OCI-LY1 (cell line): ENCODE data around the gene IFNLR1.

Experiments used
- H2AFZ ChIP-seq: fragments of 200-600 bp; sonication (generic), shearing (Covaris generic); 2 replicates; pipeline ENCODE4 v1.6.0; 2014; ENCODE audit warnings: antibody characterized with exemption, mild to moderate bottlenecking, low read length
- H3F3A ChIP-seq: fragments of 200-600 bp; sonication (generic), shearing (Covaris generic); 2 replicates; pipeline ENCODE4 v1.6.0; 2014; ENCODE audit warnings: mild to moderate bottlenecking, antibody characterized with exemption, low read length, moderate library complexity; ENCODE audit not compliant: insufficient read depth
- H3K27ac ChIP-seq: fragments of 200-600 bp; sonication (generic); 2 replicates; pipeline ENCODE4 v1.5.1; 2014; ENCODE audit warnings: low read length, mixed run types, mild to moderate bottlenecking, low read depth; ENCODE audit not compliant: poor library complexity, severe bottlenecking
- H3K27me3 ChIP-seq: fragments of 200-600 bp; sonication (generic); 2 replicates; pipeline ENCODE4 v1.6.0; 2014; ENCODE audit warnings: antibody characterized with exemption, mild to moderate bottlenecking, low read length, moderate library complexity; ENCODE audit not compliant: insufficient read depth
- H3K36me3 ChIP-seq: fragments of 200-600 bp; sonication (generic); 2 replicates; pipeline ENCODE4 v1.6.1; 2014; ENCODE audit warnings: mild to moderate bottlenecking, antibody characterized with exemption, low read length, moderate library complexity, mixed read lengths; ENCODE audit not compliant: insufficient read depth
- H3K4me1 ChIP-seq: fragments of 200-600 bp; sonication (generic); 2 replicates; pipeline ENCODE4 v1.5.1; 2014; ENCODE audit warnings: mild to moderate bottlenecking, low read length, moderate library complexity; ENCODE audit not compliant: insufficient read depth, severe bottlenecking
- H3K4me2 ChIP-seq: fragments of 200-600 bp; sonication (generic), shearing (Covaris generic); 2 replicates; pipeline ENCODE4 v1.6.1; 2014; ENCODE audit warnings: low read length
- H3K4me3 ChIP-seq: fragments of 200-600 bp; sonication (generic); 2 replicates; pipeline ENCODE4 v1.5.1; 2014; ENCODE audit warnings: low read length, low read depth, mild to moderate bottlenecking, mixed read lengths; ENCODE audit not compliant: poor library complexity, severe bottlenecking
- H3K79me2 ChIP-seq: fragments of 200-600 bp; shearing (Covaris generic); 2 replicates; pipeline ENCODE4 v1.6.1; 2016; ENCODE audit warnings: mixed run types, low read length, mixed read lengths; ENCODE audit not compliant: insufficient read depth
- H3K9ac ChIP-seq: fragments of 200-600 bp; sonication (generic), shearing (Covaris generic); 2 replicates; pipeline ENCODE4 v1.6.1; 2014; ENCODE audit warnings: mild to moderate bottlenecking, low read length, mixed read lengths
- H3K9me2 ChIP-seq: fragments of 200-600 bp; sonication (generic), shearing (Covaris generic); 2 replicates; pipeline ENCODE4 v1.6.1; 2014; ENCODE audit warnings: low read depth, mild to moderate bottlenecking, low read length, mixed read lengths
- H3K9me3 ChIP-seq: fragments of 200-600 bp; shearing (Covaris generic); 2 replicates; pipeline ENCODE4 v1.6.1; 2014; ENCODE audit warnings: low read length, mixed read lengths
- H4K20me1 ChIP-seq: fragments of 200-600 bp; sonication (generic), shearing (Covaris generic); 2 replicates; pipeline ENCODE4 v1.6.0; 2016; ENCODE audit warnings: mild to moderate bottlenecking, low read length; ENCODE audit not compliant: insufficient read depth
- EZH2 ChIP-seq: fragments of 200-600 bp; sonication (generic), shearing (Covaris generic); IDR thresholded peaks from 2 replicates; pipeline ENCODE4 v1.8.0; 2017; ENCODE audit warnings: borderline replicate concordance, mixed run types, mild to moderate bottlenecking, antibody characterized with exemption, low read length, moderate library complexity, mixed read lengths
- TF ChIP-seq, protein P1 (sequence below): fragments of 200-600 bp; sonication (generic), shearing (Covaris generic); IDR thresholded peaks from 2 replicates; pipeline ENCODE4 v1.5.1; 2017; ENCODE audit warnings: mild to moderate bottlenecking, antibody characterized with exemption, low read length, moderate library complexity, mixed read lengths

Gene IFNLR1

GRCh38 chr1:24111262-24111995 lies 75.7 kb downstream of the IFNLR1 start:
- Histone ChIP-seq H3F3A (no peaks in the 10 kb centered on the region), H3K4me3 (no peak overlapping the region), H3K4me2 (no peak overlapping the region), H3K27me3 (peaks cover 12% of the 10 kb centered on the region; the same call in 1 of the 2 replicates), H3K9me3 (no peaks in the 10 kb centered on the region), H3K79me2 (no peaks in the 10 kb centered on the region), H3K27ac (no peak overlapping the region), H2AFZ (no peak overlapping the region), H3K9me2 (no peaks in the 10 kb centered on the region), H3K9ac (no peak overlapping the region), H3K4me1 (no peaks in the 10 kb centered on the region), H3K36me3 (no peaks in the 10 kb centered on the region), H4K20me1 (no peaks in the 10 kb centered on the region)
- TF ChIP-seq, protein P1, sequence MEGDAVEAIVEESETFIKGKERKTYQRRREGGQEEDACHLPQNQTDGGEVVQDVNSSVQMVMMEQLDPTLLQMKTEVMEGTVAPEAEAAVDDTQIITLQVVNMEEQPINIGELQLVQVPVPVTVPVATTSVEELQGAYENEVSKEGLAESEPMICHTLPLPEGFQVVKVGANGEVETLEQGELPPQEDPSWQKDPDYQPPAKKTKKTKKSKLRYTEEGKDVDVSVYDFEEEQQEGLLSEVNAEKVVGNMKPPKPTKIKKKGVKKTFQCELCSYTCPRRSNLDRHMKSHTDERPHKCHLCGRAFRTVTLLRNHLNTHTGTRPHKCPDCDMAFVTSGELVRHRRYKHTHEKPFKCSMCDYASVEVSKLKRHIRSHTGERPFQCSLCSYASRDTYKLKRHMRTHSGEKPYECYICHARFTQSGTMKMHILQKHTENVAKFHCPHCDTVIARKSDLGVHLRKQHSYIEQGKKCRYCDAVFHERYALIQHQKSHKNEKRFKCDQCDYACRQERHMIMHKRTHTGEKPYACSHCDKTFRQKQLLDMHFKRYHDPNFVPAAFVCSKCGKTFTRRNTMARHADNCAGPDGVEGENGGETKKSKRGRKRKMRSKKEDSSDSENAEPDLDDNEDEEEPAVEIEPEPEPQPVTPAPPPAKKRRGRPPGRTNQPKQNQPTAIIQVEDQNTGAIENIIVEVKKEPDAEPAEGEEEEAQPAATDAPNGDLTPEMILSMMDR, result no peak
- TF ChIP-seq EZH2, result no peak

DNA sequence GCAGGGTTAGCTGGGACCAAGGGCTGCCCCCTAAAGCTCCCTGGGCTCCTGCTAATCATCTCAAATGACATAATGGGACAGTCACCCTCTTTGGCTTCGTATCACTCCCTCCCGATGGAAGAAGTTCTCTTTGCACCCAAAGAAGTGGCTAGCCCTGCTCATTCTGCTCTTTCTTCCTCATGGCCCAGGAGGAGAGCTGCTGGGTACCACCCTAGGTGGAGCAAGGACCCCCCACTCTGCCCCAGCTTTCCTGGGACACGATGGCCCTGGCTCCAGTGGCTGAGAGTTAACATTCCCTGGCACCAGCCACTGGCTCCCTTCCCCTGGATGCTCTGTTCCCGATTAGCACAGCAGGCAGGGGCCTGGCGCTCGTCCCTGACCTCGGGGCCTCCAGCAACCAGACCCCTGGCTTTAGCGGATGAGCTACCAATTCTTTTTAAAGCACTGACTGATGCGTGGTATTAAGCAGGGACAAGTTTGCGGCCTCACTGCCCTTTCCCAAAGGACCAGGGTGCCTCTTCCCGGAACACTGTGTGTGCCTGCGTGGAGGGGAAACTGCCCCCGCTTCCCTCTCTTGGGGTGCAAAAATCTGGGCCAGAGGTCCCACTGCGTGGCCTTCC lies 76.3 kb downstream of the IFNLR1 start:
- no peaks in the 10 kb centered on the region for H4K20me1 ChIP-seq
- H3K9me2 ChIP-seq, result no peaks in the 10 kb centered on the region
- H3K36me3 ChIP-seq, result no peaks in the 10 kb centered on the region
- TF ChIP-seq, protein P1, result no peak
- TF ChIP-seq EZH2, result no peak
- no peak overlapping the region for H3K4me3 ChIP-seq
- H2AFZ ChIP-seq, result no peak overlapping the region
- H3K4me1 ChIP-seq, result no peaks in the 10 kb centered on the region
- no peaks in the 10 kb centered on the region for H3F3A ChIP-seq
- no peak overlapping the region for H3K4me2 ChIP-seq
- H3K27ac ChIP-seq, result no peak overlapping the region
- H3K9me3 ChIP-seq, result no peaks in the 10 kb centered on the region
- no peak overlapping the region for H3K9ac ChIP-seq
- H3K79me2 ChIP-seq, result no peaks in the 10 kb centered on the region
- H3K27me3 ChIP-seq, result peaks cover 12% of the 10 kb centered on the region; the same call in 1 of the 2 replicates

DNA sequence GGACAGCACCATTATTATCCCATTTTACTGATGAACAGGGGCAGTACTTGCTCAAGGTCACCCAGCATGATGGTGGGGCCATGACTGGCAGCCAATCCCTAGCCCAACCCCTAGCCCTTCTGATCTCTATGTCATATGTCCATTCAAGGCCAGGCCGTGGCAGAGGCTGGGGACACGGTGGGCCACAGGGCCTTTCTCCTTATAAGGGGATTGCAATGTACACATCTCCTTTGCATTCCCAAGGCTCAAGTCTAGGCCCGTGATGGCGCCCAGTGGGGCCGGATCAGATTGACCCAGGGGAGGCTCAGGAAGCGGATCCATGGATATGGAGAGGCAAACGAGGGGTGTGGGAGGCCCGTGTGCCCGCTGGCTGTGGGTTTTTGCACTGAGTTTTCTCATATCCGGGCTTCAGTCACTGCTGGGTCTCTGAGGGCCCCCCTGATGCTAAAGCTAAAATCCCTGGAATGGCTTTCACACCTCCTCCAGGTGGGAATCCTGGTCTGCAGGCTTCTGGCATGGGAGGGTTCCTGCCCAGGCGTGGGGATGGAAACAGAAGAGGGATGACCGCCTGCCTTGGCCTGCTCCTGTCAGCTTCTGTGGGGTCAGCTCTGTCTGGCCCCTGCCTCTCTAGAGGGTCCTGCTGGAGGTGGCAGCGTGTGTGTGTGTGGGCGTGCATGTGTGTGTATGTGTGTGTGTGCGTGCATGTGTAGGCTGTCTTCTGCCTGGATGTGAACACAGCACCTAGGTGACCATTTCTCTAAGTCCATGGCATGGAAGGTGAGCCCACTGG lies 77.2 kb downstream of the IFNLR1 start:
- Histone ChIP-seq H4K20me1 (no peaks in the 10 kb centered on the region), H3K4me3 (no peak overlapping the region), H3K4me2 (no peak overlapping the region), H3K27me3 (peaks cover 12% of the 10 kb centered on the region; the same call in 1 of the 2 replicates), H3F3A (no peaks in the 10 kb centered on the region), H3K4me1 (no peaks in the 10 kb centered on the region), H3K9me3 (no peaks in the 10 kb centered on the region), H2AFZ (no peak overlapping the region), H3K36me3 (no peaks in the 10 kb centered on the region), H3K27ac (no peak overlapping the region), H3K9ac (no peak overlapping the region), H3K9me2 (no peaks in the 10 kb centered on the region), H3K79me2 (no peaks in the 10 kb centered on the region)
- no peak for TF ChIP-seq EZH2
- TF ChIP-seq, protein P1, result no peak
